Fibroblast of lung (primary cell): ENCODE results near the gene IGF2R. TPM values are rescaled to one million over a fixed set of nuclear protein-coding genes. Genes with fewer than 3 reads are reported as not detected.

Source experiments
- DNase-seq, 2 donors: peaks; one replicate each; pipeline versions ENCODE4 v3.0.0 to v3.0.0-alpha.2; 2010; ENCODE audit warnings: low read depth in 2 of 2
- H2AFZ ChIP-seq: 2 replicates; pipeline ENCODE4 v1.5.1; 2012; ENCODE audit warnings: low read length, control low read depth, inconsistent platforms
- H3K27ac ChIP-seq: 2 replicates; pipeline ENCODE4 v1.5.1; 2011; ENCODE audit warnings: low read length, control low read depth; ENCODE audit not compliant: insufficient read depth
- H3K27me3 ChIP-seq: 2 replicates; pipeline ENCODE4 v1.5.1; 2011; ENCODE audit warnings: mild to moderate bottlenecking, low read length; ENCODE audit not compliant: control insufficient read depth, insufficient read depth
- H3K36me3 ChIP-seq: 2 replicates; pipeline ENCODE4 v1.5.1; 2011; ENCODE audit warnings: low read length; ENCODE audit not compliant: control insufficient read depth, insufficient read depth
- H3K4me1 ChIP-seq: 2 replicates; pipeline ENCODE4 v1.5.1; 2011; ENCODE audit warnings: low read length; ENCODE audit not compliant: control insufficient read depth, insufficient read depth; ENCODE audit errors: extremely low read depth
- H3K4me2 ChIP-seq: 2 replicates; pipeline ENCODE4 v1.5.1; 2011; ENCODE audit warnings: low read length, control low read depth; ENCODE audit not compliant: insufficient read depth; ENCODE audit errors: extremely low read depth
- H3K4me3 ChIP-seq, 4 experiments: fragments of 200-600 bp in 1 of 4; sonication (generic) in 1 of 4; replicated peaks in 1 of 4; 2 replicates each; pipeline ENCODE4 v1.5.1; 2011 to 2016; ENCODE audit warnings: low read length in 4 of 4, low read depth in 3 of 4, mild to moderate bottlenecking in 3 of 4, control low read depth in 2 of 4, inconsistent platforms in 1 of 4, mixed read lengths in 1 of 4; ENCODE audit not compliant: insufficient read depth in 1 of 4; ENCODE audit errors: control extremely low read depth in 1 of 4
- H3K79me2 ChIP-seq: 2 replicates; pipeline ENCODE4 v1.5.1; 2012; ENCODE audit warnings: mild to moderate bottlenecking, low read length, inconsistent platforms; ENCODE audit not compliant: control insufficient read depth, insufficient read depth
- H3K9ac ChIP-seq: 2 replicates; pipeline ENCODE4 v1.5.1; 2011; ENCODE audit warnings: mild to moderate bottlenecking, low read length, control low read depth; ENCODE audit not compliant: insufficient read depth
- H3K9me3 ChIP-seq: 2 replicates; pipeline ENCODE4 v1.5.1; 2012; ENCODE audit warnings: low read depth, low read length; ENCODE audit not compliant: control insufficient read depth, insufficient read depth
- H4K20me1 ChIP-seq: 2 replicates; pipeline ENCODE4 v1.5.1; 2011; ENCODE audit warnings: low read length; ENCODE audit not compliant: control insufficient read depth, insufficient read depth; ENCODE audit errors: extremely low read depth
- CTCF ChIP-seq, 2 donors: IDR thresholded peaks in 1 of 2; conservative IDR thresholded peaks in 1 of 2; 1 replicate in 1 of 2; 2 replicates in 1 of 2; pipeline ENCODE4 v1.5.1; 2011 to 2012; ENCODE audit warnings: low read length in 2 of 2, control low read depth in 1 of 2, inconsistent platforms in 1 of 2, low read depth in 1 of 2, mild to moderate bottlenecking in 1 of 2
- EZH2 ChIP-seq: IDR thresholded peaks from 2 replicates; pipeline ENCODE4 v1.5.1; 2012; ENCODE audit warnings: low read length, control low read depth, mild to moderate bottlenecking; ENCODE audit errors: missing control alignments
- polyA plus RNA-seq, 2 donors: library from polyadenylated mRNA; depleted of rRNA in 1 of 2; stranded (reverse) in 1 of 2; unstranded in 1 of 2; fragments of >200 nt; gene quantifications; 2 replicates each; pipeline ENCODE4 v1.2.1, GENCODE V29; 2011 to 2012; ENCODE audit warnings: missing spikeins in 1 of 2
- total RNA-seq: library from RNA; depleted of rRNA; stranded (reverse); fragments of >200 nt; gene quantifications from 2 replicates; pipeline ENCODE4 v1.2.1, GENCODE V29; 2014

The IGF2R gene
- total and polyA plus RNA-seq, 2 donors (not counting 1 experiment from before 2014, with no cell fraction given): 37.6 to 300 TPM

DNA sequence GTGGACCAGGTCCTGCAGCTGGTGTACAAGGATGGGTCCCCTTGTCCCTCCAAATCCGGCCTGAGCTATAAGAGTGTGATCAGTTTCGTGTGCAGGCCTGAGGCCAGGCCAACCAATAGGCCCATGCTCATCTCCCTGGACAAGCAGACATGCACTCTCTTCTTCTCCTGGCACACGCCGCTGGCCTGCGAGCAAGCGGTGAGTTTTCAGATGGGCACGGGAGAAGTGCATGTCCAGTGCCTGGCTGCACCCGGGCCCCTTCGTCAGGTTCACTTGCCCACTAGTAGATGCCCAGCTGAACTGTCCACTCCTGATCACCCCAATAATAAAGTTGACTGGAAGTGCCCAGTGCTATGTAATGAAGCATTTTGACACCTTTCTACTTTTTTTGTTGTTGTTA, 104.4 kb downstream of the IGF2R start:
- no peak overlapping the region for H2AFZ ChIP-seq
- H3K36me3 ChIP-seq: peaks cover 30% of the 10 kb centered on the region
- no peak overlapping the region for H3K4me3 ChIP-seq
- DNase-seq: no peak
- H3K9me3 ChIP-seq: no peaks in the 10 kb centered on the region
- H3K27ac ChIP-seq: no peak overlapping the region
- no peaks in the 10 kb centered on the region for H3K79me2 ChIP-seq
- H3K4me1 ChIP-seq: peaks cover 12% of the 10 kb centered on the region
- H3K9ac ChIP-seq: no peak overlapping the region
- no peaks in the 10 kb centered on the region for H3K27me3 ChIP-seq
- TF ChIP-seq CTCF (conservative IDR thresholded peaks at IDR 0.05 in 1 of 2, IDR thresholded peaks at IDR 0.05 in 1 of 2; ENCODE audit: low read depth in 1 of 2, low read length in 2 of 2) (no peak), EZH2 (no peak)
- H3K4me2 ChIP-seq: no peak overlapping the region
- no peaks in the 10 kb centered on the region for H4K20me1 ChIP-seq

DNA sequence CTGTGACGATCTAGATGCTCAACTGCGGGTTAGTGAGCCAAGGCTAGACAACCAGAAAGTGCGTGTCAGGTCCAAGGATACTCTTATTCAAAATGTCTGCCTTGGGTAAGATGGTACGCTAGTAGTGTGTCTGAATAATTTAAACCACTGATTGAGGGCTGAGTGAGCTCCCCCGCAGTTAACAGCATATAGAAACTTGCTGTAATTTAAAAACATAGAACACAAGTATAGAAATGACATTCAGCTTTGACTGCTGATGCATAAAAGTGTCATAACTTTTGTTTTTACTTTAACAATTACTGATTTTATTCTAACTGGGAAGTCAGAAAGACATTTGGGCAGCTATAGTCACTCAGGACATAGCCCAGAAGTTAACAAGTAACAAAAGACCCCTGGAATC, 107.1 kb downstream of the IGF2R start:
- no peak overlapping the region for H3K27ac ChIP-seq

DNA sequence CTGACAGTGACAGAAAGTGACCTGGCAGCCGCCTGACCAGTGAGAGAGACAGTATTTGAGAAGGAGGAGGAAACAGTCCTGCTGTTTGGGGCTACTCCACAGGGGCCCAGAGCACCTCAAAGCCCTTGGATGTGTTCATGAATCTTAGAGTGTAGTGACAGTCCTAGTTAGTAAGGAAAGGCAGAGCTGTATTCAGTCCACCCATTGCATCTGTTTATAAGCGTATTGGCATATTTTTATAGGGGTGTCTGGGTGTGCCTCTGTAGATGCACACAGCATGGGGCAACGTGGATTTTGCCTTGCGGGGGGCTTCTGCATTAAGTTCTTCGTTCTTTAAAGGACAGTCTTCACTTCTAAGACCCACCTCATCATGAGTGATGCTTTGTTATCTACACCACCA, 108.1 kb downstream of the IGF2R start:
- Histone ChIP-seq H3K4me2 (no peak overlapping the region), H3K9me3 (no peaks in the 10 kb centered on the region), H2AFZ (no peak overlapping the region), H3K4me3 (no peak overlapping the region), H3K27ac (peak overlapping the region; percentile 23), H4K20me1 (no peaks in the 10 kb centered on the region), H3K27me3 (no peaks in the 10 kb centered on the region), H3K4me1 (peaks cover 12% of the 10 kb centered on the region), H3K36me3 (peaks cover 28% of the 10 kb centered on the region), H3K79me2 (no peaks in the 10 kb centered on the region), H3K9ac (no peak overlapping the region)
- no peak for DNase-seq
- TF ChIP-seq EZH2 (no peak), CTCF (conservative IDR thresholded peaks at IDR 0.05 in 1 of 2, IDR thresholded peaks at IDR 0.05 in 1 of 2; ENCODE audit: low read depth in 1 of 2, low read length in 2 of 2) (no peak)

More for the DNA sequence above, 107.1 kb downstream of the IGF2R start:
- H3K4me1 ChIP-seq: peaks cover 12% of the 10 kb centered on the region
- H3K9me3 ChIP-seq: no peaks in the 10 kb centered on the region
- no peaks in the 10 kb centered on the region for H3K79me2 ChIP-seq
- H3K36me3 ChIP-seq: peaks cover 31% of the 10 kb centered on the region
- TF ChIP-seq CTCF (conservative IDR thresholded peaks at IDR 0.05 in 1 of 2, IDR thresholded peaks at IDR 0.05 in 1 of 2; ENCODE audit: low read depth in 1 of 2, low read length in 2 of 2) (no peak), EZH2 (no peak)
- DNase-seq: no peak
- no peaks in the 10 kb centered on the region for H4K20me1 ChIP-seq
- H3K4me3 ChIP-seq: no peak overlapping the region
- no peak overlapping the region for H2AFZ ChIP-seq
- H3K27me3 ChIP-seq: no peaks in the 10 kb centered on the region
- no peak overlapping the region for H3K9ac ChIP-seq
- H3K4me2 ChIP-seq: no peak overlapping the region
